Measurements from ENCODE around the gene C14orf119.
"Not testable (repeated sequence)": the region's sequence is repeated elsewhere in the genome, so short reads cannot be mapped to it uniquely, and the experiment has no call there.

C14orf119 gene

GRCh38 chr14:23091294-23092225, 3.7 kb upstream of the C14orf119 start:
- DNase-seq: no peak

GRCh38 chr14:23093104-23093503, 2.2 kb upstream of the C14orf119 start:
- no peak for DNase-seq

DNA sequence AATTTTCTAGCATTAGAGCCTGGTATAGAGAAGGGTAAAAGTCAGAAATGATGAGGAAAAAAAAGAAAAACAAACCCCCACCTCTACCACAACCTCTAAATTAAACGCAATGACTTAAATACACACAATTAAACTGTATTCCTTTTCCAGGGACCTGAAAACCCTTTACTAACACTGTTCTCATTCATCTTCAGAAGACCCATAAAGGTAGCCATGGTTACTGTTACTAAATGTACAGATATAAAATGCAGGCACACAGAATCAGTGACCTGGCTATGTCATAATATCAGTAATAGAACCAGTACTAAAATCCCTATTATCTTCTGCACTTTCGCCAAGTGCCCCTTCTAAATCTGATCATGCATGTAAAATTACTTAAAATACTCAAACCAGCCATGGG, 1.8 kb upstream of the C14orf119 start:
- no peak for DNase-seq

- DNase-seq: no peak
Observed at GRCh38 chr14:23093991-23094665, 1.2 kb upstream of the C14orf119 start.

GRCh38 chr14:23094666-23095195, 574 bp upstream of the C14orf119 start, which contains the start of gene ACIN1:
Gene ACIN1 (minus strand): TSS chr14:23095136. CDS start chr14:23095112, 24 bp downstream.
- no peak for DNase-seq

GRCh38 chr14:23097786-23098185, 2.5 kb downstream of the C14orf119 start:
- DNase-seq: no peak

DNA sequence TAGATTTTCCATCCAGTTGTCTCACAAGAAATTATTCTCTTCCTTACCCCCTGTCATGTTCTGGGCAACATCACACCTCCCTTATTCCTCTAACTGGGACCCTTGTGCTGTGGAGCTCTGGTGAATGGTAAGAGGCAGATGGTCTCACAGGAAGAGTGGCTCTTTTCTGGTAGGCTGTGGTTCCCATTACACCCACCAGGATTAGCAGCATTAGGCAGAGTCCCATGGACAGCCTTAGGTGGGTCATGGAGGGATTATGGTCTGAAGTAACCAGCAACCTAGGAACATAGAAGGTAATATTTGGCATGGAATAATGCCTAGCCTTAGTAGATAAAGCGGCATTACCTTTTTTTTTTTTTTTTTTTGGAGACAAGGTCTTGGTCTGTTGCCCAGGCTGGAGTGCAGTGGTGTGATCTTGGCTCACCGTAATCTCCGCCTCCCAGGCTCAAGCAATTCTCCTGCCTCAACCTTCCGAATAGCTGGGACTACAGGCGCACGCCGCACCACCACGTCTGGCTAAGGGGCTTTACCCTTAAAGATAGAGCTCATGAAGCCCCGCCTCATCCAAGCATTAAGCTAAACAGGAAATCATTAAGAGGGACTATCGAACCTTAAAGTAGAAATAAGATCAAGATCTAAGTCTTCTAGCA, 4.0 kb downstream of the C14orf119 start:
- no peak for DNase-seq

DNA sequence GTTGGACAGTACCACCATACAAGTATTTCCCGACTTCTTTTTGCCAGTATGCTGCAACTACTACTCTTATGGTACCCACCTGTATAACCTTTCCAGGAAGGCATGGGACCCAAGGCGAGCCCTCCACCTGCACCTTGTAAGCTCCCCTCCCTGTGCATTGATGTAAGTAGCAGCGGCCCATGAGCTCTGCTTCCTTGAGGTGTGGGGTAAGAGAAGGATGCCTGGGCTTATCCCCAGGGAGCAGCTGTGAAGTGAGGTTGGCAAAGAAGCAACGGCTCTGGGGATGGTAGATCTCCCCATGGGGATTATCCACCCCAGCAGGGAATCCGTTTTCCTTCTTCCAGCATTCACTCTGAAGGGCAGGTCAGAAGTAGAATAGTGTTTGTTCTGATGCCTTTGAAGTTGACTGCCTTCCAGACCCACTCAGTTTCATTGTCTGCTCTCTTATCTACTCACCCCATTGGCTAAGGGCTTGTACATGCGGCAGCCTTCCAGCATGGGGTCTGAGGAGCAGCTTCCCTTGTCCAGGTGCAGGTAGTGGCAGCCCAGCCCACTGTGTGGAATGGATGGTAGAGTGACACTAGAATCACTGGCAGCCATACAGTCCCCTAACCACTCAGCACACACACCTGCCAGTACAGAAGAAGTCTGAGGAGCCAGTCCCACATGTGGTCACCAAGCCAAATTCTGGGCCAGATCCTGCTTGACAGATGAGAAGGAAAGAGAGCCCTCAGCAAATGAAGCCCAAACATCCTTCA, 6.1 kb downstream of the C14orf119 start:
- no peak for DNase-seq

GRCh38 chr14:23101986-23102625, 6.8 kb downstream of the C14orf119 start:
- DNase-seq: no peak

DNA sequence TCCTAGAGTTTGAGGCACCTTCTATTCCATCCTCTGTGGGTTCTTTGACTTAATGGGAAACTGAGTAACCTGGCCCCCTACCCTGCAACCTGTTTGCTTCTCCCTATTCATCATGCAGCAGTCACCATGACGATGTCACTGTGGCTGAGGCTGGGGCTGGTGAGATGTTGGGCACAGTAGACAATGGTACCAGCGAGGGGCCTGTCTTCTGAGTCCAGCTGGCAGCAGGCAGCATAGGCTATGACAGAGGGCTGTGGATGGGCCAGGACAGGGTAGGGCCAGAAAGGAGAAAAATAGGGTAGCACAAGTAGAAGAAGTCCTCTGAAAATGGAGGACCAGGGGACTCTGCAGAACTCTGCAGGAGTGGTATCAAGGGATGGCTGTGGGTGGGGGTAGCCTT, 7.5 kb downstream of the C14orf119 start:
- DNase-seq: no peak

DNA sequence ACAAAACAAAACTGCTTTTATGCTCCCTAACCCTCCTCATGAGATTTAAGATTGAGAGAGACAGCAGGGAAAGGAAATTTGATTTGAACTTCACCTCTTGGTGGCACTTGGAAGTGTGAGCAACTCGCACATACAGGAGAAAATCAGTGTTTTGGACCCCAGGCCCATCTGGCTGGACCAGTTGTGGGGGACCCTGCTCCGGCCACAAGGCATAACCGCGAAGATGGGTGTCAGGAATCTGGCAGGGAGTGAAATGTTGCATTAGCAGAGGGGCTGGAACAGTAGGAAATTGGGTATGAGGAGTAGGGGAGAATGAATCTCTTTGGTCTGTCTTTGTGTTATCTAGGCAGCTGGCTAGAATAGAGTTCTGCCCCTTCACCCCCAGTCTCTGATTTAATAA, 8.3 kb downstream of the C14orf119 start:
- no peak for DNase-seq

DNA sequence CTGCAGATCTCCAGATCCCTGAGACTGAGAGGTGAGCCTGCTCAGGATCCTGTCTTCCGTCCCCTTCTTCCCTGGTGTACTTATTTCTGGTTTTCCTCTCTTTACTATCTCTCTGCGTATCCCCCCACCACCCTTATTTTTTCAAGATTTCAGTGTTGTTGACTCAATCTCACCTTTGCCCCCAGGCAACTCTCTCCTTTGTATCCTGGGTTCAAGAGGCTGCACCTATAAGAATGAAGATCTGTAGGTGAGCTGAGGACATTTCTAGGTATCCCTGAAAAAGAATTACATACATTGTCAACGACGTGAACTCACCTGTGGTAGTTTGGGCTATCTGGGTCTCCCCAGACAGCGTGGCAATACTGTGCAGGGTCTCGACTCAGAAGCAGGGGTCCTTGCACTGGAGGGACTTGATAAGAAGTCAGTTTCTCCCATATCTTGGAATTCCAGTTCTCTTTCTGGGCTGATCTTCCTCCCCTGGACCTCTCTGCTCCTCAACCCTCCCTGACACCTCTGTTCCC, 8.8 kb downstream of the C14orf119 start:
- DNase-seq: no peak

GRCh38 chr14:23104591-23105347, 9.5 kb downstream of the C14orf119 start, which contains the start of gene CIROP:
Gene CIROP (minus strand): TSS chr14:23104989. CDS start chr14:23104920, 69 bp downstream.
- DNase-seq: no peak

- no peak for DNase-seq
Observed at GRCh38 chr14:23105348-23105824, 10.1 kb downstream of the C14orf119 start.

DNA sequence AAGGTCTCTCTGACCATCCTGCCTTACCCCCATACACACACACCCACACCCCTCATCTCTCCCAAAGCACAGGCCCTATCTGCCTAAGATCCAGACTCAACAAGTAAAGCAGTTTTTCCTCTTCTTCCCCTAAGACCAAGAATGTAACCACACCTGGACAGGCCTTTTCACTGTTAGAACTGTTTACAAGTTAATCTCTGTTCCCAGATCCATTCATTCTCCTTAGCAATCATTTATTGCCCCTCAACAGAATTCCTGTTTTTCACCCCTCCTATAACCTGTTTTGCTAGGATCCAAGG, 11.4 kb downstream of the C14orf119 start:
- DNase-seq: no peak

- DNase-seq: not testable (repeated sequence)
Observed at GRCh38 chr14:23107620-23108019, 12.3 kb downstream of the C14orf119 start.

DNA sequence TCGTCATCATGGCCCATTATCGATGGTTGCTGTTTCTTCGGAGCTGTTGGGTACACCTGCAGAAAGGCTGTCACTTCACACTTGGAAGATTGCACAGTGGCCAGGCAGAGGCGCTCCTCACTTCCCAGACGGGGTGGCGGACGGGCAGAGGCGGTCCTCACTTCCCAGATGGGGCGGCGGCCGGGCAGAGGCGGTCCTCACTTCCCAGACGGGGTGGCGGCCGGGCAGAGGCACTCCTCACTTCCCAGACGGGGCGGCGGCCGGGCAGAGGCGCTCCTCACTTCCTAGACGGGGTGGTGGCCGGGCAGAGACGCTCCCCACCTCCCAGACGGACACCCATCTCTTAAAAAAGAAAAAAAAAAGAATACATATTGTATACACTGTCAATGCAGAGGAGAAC, 12.9 kb downstream of the C14orf119 start:
- DNase-seq: not testable (repeated sequence)

DNA sequence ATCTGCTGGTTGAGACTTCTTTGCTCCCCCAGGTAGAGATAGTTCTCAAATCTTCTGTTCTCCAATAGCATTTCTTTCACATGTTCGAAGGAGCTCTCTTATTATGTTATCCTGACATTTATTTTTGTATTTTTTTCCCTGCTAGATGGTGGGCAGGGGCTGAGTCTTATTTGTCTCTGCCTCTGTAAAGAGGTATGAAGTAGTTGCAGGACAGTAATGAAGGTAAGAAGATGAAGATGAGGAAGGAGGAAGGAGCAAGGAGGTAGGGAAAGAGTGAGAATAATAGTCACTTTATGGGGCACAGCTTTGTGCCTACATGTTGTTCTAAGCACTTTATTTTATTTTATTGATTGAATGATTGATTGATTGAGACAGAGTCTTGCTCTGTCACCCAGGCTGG, 14.5 kb downstream of the C14orf119 start:
- DNase-seq: no peak

GRCh38 chr14:23110579-23111365, 15.5 kb downstream of the C14orf119 start:
- no peak for DNase-seq

Measured in COR-L47 (cell line).